SKM-1 treated with dmso at 0.1 percent for 144 hours (cell line): ENCODE results near the gene EML6.

Experiments used
- DNase-seq: peaks from one replicate; lab custom pipeline; 2025; ENCODE audit not compliant: unreplicated experiment; lab: John Stamatoyannopoulos, UW

The EML6 gene

DNA sequence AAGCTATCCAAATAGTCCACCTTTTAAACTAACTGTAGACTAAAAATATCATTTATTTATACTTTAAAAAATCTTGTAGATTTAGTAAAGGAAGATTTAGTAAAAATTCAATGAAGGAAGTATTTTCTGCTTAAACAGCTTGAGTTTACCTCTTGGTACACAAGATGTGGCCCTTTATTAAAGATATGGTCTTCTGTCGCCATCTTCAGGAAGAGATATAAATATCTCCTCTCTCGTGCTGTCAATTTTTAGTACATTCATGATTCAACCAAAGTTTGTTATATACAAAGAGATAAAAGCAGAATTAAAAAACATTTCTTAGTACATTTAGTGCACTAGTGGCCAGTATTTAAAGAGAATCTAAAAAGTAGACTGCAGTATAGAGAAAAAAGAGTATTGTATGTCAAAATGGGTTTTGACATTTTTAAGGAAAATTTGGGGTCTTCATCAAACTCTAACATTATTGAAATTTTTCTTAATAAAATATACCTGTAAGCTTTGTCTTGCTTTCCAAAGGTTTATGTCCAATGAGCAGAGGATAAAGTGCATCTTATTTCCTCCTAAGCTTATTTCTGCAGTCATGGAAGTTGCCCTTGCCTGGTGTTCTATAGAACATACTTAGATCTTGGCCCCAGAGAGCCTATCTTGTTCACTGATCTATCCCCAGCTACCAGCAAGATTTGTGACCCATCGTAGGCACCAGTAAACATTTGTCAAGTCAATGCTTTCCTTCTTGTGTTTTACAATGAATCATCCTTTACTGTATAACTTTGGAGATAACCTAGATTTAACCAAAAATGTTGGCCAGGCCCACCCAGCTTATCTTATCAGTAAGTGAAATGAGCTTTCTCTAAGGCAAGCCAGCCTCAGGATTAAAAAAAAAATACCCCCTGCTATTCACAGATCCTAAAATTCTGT is 18.5 kb upstream of the EML6 start:
- peak; percentile 60 for DNase-seq

- no peak for DNase-seq
Measured at GRCh38 chr2:54706622-54707021, 16.8 kb upstream of the EML6 start.

DNA sequence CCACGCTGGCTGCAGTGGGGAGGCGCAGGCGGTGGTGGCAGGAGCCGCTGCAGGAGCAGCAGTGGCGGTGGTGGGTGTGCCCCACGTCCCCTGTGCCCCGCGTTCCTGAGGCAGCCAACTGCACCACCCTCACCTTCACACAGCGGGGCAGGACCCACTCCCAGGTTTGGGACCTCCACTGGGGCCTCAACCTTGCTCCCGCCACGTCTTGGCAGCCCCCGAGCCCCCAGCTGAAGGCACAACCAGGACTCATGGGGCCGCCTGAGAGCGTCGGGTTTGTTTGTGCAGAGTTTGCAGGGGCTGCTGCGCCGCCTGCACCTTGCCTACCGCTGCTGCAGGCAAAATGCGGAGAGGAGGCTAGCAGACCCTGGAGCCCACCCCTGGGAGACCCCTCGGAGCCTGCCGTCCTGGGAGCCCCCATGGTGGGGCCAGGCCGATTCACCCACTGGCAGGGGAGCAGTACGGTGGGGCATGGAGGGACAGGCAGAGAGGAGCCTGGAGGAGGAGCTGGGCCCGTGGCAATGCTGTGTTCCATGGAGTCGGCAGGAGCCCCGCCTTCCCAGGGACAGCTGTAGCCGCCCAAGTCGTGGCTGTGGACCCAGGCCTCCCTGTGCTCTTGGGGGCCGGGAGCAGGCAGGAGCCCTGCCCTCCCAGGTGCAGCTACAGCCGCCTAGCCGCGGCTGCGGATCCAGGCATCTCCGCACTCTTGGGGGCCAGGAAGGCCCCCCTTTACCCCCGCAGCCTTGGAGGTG is 14.7 kb upstream of the EML6 start:
- DNase-seq, result no peak

- no peak for DNase-seq
Measured at GRCh38 chr2:54709336-54709809, 14.1 kb upstream of the EML6 start.

DNA sequence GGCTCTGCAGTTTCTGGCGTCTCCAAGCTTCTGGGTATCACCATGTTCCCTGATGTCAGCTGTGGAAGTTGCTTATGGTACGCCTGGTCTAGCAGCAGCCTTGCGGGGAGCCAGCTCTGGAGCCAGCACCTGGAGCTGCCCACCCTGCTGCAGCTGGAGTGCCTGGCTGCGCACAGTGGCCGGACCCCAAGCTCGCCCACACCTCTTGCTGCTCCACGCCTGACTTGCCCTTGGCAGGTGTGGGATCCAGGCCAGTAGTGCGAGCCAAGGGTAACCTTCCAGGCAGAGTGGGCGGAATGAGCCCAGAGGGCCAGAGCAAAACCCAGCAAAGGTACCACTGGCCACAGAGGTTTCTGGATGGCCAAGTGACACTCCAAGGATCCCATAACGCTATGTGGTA is 13.2 kb upstream of the EML6 start:
- DNase-seq, result no peak

- no peak for DNase-seq
Measured at GRCh38 chr2:54712516-54712915, 10.9 kb upstream of the EML6 start.

- DNase-seq, result no peak
Measured at GRCh38 chr2:54714996-54715395, 8.5 kb upstream of the EML6 start.

GRCh38 chr2:54716375-54716774 is 7.1 kb upstream of the EML6 start:
- DNase-seq, result no peak

GRCh38 chr2:54720563-54720962 is 2.9 kb upstream of the EML6 start:
- DNase-seq, result no peak

GRCh38 chr2:54722641-54723040 is 821 bp upstream of the EML6 start:
- DNase-seq, result no peak

DNA sequence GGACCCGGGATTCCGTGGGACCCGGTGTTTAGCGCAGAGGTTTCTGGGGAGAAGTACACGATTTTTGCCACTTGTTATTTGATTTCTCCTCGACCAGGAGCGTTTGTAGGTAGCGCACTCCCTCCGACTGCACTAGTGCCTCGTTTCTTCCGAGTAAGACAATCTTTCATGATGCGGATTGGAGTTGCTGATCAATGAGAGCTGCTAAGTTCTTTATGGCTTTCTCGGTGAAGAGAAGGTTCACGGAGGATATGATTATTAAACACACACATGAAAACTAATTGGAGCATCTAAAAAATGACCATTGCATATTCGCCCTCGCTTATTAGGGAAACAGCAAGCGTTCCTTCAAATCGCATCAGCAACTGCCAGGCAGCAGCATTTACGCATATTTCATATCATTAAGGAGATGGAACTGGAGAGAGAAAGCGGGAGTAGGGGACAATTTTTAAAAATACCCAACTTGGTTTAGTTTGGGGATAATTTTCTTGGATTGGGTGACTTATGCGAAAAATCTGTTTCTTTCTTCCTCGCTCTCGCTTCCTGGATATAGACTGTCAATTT is 616 bp downstream of the EML6 start:
- DNase-seq, result no peak

DNA sequence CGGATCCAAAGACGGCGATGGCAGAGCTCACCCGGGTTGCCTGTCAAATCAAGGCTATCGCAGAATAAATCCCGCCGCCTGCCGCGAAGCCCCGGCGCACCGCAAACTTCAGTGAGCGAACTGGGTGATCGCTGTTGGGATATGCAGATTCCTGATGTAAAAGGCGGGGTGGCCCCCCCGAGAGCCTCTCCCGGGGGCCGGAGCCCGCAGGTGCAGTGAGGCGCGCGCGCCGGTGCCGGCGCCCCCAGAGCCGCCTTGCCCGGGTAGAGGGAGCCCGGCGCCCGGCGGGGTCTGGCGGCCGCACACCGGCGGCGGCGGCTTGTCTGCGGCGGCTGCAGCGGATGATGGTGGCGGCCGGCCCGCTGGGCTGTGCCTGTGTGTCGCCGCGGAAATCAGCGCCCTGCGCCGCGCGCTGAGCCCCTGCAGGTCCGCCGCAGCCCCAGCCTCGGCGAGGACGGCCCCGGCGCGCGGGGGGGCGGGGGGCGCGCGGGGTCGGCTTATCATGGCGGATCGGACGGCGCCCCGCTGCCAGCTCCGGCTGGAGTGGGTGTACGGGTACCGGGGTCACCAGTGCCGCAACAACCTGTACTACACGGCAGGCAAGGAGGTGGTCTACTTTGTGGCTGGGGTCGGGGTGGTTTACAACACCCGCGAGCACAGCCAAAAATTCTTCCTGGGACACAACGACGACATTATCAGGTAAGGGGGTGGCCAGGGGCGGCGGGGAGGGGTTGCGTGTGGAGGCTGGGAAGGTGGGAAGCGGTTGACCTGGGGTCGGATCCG is 1.3 kb downstream of the EML6 start:
- DNase-seq, result no peak

- no peak for DNase-seq
Measured at GRCh38 chr2:54725343-54726099, 2.1 kb downstream of the EML6 start.

DNA sequence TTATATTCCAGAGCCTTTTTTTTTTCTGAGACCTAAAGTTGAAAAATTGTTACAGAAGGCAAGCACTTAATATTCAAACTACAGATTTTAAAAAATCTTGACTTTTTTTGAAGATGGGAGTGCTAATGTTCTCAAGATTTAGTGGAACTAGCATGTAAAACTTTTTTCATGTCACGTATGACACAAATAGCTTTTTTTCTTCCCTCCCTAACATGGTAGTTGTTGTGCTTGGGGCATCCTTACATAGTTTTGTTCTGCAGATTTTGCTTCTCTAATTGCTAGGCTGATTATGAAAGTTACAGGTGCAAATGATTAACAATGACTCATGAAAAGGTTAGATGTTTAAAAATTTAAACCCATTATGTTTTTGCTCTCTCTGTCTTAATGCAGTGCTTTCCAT is 3.0 kb downstream of the EML6 start:
- DNase-seq, result no peak

- no peak for DNase-seq
Measured at GRCh38 chr2:54726940-54727339, 3.5 kb downstream of the EML6 start.

- DNase-seq, result no peak
Measured at GRCh38 chr2:54728669-54729120, 5.2 kb downstream of the EML6 start.

DNA sequence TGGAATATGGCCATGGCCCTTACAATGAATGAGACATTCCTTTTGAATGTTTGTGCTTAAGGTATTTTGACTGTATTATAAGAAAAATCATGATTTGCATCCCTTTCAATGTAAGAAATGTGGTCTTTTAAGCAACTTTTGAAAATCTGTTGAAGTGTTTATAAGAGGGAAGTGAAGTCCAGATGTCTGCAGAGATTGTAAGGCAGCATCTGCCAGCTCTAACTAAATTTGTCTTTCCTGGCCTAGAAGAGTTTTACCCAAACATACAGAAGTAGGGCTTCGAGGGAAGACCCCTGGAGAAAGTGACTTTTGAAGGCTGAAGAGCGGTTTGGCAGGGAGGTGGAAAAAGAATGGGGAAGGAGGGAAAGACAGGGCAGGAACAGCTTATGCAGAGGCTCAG is 12.2 kb downstream of the EML6 start:
- DNase-seq, result no peak

DNA sequence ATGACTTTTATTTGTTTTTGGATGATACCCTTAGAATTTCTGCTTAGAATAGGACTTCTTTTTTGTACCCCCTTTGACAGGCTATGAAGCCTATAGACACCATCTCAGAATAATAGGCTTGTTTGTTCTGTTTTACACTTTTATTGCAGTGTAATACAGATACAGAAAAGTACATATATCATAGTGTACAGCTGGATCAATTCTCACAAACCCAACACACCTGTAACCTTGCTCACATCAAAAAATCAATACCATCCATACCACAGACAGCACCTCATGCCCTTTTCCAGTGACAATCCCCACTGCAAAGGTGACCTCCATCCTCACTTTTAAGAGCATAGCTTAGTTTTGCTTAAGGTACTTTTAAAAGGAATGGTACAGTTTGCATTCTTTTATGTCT is 14.8 kb downstream of the EML6 start:
- no peak for DNase-seq

GRCh38 chr2:54740333-54740732 is 16.9 kb downstream of the EML6 start:
- no peak for DNase-seq

DNA sequence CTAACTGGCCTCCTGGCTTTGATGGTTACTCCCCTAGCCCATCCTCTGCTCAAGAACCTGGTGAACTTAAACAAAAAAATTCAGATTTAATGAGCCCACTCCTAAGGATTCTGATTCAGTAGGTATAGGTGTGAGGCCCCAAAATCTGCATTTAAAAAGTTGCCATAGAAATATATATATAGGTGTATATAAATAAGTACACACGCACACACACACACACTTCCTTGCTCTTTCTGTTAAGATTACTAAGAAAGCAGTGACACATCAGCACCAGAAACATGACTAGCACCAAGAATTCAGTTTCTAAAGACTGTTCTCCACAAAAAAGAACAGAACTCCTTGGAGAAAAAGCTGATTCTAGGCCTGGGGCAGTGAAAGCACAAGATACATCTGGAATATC is 17.8 kb downstream of the EML6 start:
- DNase-seq, result no peak
